ENCODE measurements around the gene SNX10. TPM values are rescaled to one million over a fixed set of nuclear protein-coding genes. Genes with fewer than 3 reads are reported as not detected.

SNX10 gene
- total RNA-seq, 3 donors from 2014 or later = 1.9 to 5.7 (median 4.7) TPM

- DNase-seq (peak; percentile 39 to 69 (median 63)), ATAC-seq (peak; percentile 70)
- intact Hi-C loops (cut with DNase I, micrococcal nuclease) = loop anchor here in 1 of 2 donors (5.0 to 10.0 kb wide), 3 partner anchors 128 to 778 kb away; partner anchors contain the start of genes HOXA3 and HOXA7
- TF ChIP-seq CTCF (IDR thresholded peaks at IDR 0.05) = no peak
- Histone ChIP-seq H3K9me3 (no peaks in the 10 kb centered on the region), H3K4me3 (peak overlapping the region; percentile 17), H3K36me3 (ENCODE audit: low read depth) (no peaks in the 10 kb centered on the region), H3K4me1 (ENCODE audit: low read depth) (no peaks in the 10 kb centered on the region)
Measured at GRCh38 chr7:26376175-26376917, 84.7 kb downstream of the SNX10 start.

- ATAC-seq = no peak
- H3K9me3 ChIP-seq = no peaks in the 10 kb centered on the region
- intact Hi-C loops (cut with DNase I, micrococcal nuclease) = loop anchor here in 1 of 2 donors (5.0 to 10.0 kb wide), 3 partner anchors 127 to 777 kb away; partner anchors contain the start of genes HOXA3 and HOXA7
Measured at GRCh38 chr7:26378016-26378415, 86.4 kb downstream of the SNX10 start.

GRCh38 chr7:26379711-26380110 lies 88.0 kb downstream of the SNX10 start:
- H3K4me1 ChIP-seq (ENCODE audit: low read depth) = no peaks in the 10 kb centered on the region
- intact Hi-C loops (cut with DNase I, micrococcal nuclease) = loop anchor here (5.0 to 10.0 kb wide), 3 partner anchors 125 to 775 kb away; partner anchors contain the start of genes HOXA3 (in 1 of the 2) and HOXA7 (in 1 of the 2)
- no peaks in the 10 kb centered on the region for H3K36me3 ChIP-seq (ENCODE audit: low read depth)
- no peak for TF ChIP-seq CTCF (IDR thresholded peaks at IDR 0.05)
- no peak overlapping the region for H3K4me3 ChIP-seq
- no peaks in the 10 kb centered on the region for H3K9me3 ChIP-seq
- ATAC-seq = no peak
- peak in 1 of 3 donors; percentile 35 for DNase-seq

More at GRCh38 chr7:26378016-26378415, 86.4 kb downstream of the SNX10 start:
- DNase-seq = no peak
- TF ChIP-seq CTCF (IDR thresholded peaks at IDR 0.05) = no peak
- H3K4me1 ChIP-seq (ENCODE audit: low read depth) = no peaks in the 10 kb centered on the region
- H3K36me3 ChIP-seq (ENCODE audit: low read depth) = no peaks in the 10 kb centered on the region
- no peak overlapping the region for H3K4me3 ChIP-seq

GRCh38 chr7:26381476-26382353 lies 90.1 kb downstream of the SNX10 start:
- no peaks in the 10 kb centered on the region for H3K4me1 ChIP-seq (ENCODE audit: low read depth)
- DNase-seq = no peak
- no peak for ATAC-seq
- intact Hi-C loops (cut with DNase I, micrococcal nuclease) = loop anchor here in 1 of 2 donors (10.0 kb wide), 1 partner anchor 123 kb away; no protein-coding TSS in a partner anchor
- H3K9me3 ChIP-seq = no peaks in the 10 kb centered on the region
- no peak overlapping the region for H3K4me3 ChIP-seq
- TF ChIP-seq CTCF (IDR thresholded peaks at IDR 0.05) = no peak
- no peaks in the 10 kb centered on the region for H3K36me3 ChIP-seq (ENCODE audit: low read depth)

GRCh38 chr7:26385240-26385639 lies 93.6 kb downstream of the SNX10 start:
- DNase-seq (no peak), ATAC-seq (no peak)
- intact Hi-C loops (cut with DNase I, micrococcal nuclease) = loop anchor here in 1 of 2 donors (10.0 kb wide), 1 partner anchor 120 kb away; no protein-coding TSS in a partner anchor
- Histone ChIP-seq H3K4me1 (ENCODE audit: low read depth) (no peaks in the 10 kb centered on the region), H3K4me3 (no peak overlapping the region), H3K9me3 (no peaks in the 10 kb centered on the region), H3K36me3 (ENCODE audit: low read depth) (no peaks in the 10 kb centered on the region)
- TF ChIP-seq CTCF (IDR thresholded peaks at IDR 0.05) = no peak
